NCI-H2227 (cell line): ENCODE measurements around the gene C14orf93.

Source experiments
- DNase-seq: peaks from one replicate; lab custom pipeline; 2025; ENCODE audit not compliant: unreplicated experiment; lab: John Stamatoyannopoulos, UW

Gene C14orf93

DNA sequence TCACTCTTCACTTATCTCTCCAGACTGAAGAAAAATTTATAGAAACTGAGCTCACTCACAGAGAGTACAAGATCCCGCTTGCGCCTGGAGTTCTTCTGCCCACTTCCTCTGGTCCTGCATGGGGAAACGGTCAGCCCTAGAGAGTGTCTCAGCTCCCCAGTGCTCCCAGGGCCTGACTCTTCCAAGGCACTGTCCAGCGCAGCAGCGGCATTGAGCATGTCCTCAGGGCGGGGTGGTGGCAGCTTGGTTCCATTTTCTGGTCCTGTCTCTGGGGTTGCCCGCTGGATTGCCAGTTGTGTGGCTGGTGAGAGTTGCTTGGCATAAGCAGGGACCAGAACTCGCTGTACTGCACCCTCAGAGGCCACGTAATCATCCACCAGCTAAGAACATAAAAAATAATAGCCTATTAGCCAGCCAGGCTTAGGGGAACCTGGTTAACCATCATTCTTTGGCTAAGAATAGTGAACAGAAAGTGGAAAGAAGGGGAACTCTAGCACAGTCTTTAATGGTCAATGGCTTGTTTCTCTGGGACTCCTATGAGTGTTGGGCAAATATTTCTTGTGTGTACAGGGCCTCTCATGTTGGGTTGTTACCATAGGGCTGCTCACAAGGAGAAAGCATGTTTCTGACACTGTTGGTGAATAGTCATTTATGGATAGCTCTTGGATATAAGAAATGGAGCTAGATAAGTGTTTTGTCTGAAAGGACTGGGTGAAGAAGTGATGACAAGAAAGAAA lies 13.9 kb downstream of the C14orf93 start:
- no peak for DNase-seq

DNA sequence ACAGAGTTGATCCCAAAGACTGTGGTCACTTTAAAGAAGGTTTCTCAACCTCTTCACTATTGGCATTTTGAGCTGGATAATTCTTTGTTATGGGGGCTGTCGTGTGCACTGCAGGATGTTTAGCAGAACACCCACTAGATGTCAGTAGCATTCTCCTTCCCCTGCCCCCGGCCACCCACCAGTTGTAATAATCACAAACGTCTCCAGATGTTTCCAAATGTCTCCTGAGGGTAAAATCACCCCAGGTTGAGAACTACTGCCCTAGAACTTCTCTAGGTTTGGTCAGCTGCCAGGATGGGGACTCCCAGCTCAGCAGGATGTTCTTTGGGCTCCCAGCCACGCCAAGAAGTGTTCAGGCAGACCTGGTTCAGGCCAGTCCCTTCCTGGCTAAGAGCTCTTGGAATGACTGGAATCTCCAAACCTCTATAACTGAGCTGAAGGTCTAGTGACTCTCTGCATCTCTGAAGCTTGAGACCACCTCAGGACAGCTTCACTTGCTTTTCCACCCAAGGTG lies 15.1 kb downstream of the C14orf93 start:
- DNase-seq, result peak; percentile 34

DNA sequence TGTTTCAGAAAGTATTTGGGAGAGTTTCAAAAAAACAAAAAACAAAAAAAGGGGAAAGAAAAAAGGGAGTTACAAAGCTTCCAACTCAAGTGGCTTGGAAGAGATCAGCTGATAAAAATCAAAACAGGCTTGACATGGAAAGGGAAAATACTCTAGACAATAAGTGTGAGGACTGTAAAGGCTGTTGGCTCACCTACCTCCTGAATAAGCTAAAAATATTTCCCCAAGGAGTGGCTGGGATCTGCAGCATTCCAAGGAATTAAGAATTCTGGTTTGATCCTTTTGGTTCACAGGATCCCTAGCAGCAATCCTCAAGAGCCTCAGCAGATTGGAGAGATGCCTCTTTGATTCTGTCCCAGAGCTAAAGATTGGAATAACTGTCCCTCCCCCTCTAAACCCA lies 16.4 kb downstream of the C14orf93 start:
- DNase-seq, result no peak

DNA sequence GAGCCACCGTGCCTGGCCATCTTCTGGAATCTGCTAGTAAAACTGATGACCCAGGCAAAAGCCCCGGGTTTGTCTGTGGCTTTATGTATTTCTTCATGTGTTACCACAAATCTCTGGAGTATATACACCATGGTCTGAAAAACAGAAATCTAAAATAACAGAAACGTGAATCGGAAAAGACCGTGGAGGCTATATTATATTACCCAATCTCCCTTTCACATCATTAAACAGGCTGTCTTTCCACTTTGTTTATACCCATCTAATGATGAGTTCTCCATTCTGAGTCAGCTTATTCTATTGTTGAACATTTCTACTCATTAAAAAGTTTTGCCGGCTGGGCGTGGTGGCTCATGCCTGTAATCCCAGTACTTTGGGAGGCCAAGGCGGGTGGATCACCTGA lies 18.1 kb downstream of the C14orf93 start:
- DNase-seq, result no peak

DNA sequence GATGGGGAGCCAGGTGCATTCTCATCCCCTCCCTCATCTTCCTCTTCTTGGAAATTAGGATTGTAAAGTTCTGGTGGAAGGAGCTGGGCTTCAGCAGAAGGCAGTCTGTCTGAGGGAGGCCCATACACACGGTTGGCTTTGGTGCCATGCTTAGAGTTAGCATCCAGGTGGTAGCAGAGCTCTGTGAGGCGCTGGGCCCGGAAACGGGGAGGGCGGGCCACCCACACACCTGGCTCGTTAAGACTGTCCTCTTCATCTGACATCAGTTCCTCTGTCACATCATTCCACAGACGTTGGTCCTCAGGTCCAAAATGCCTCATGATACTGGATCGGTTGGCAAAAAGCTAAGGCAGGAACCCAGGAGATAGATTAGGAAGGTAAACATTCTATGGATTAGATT lies 22.7 kb downstream of the C14orf93 start:
- no peak for DNase-seq

DNA sequence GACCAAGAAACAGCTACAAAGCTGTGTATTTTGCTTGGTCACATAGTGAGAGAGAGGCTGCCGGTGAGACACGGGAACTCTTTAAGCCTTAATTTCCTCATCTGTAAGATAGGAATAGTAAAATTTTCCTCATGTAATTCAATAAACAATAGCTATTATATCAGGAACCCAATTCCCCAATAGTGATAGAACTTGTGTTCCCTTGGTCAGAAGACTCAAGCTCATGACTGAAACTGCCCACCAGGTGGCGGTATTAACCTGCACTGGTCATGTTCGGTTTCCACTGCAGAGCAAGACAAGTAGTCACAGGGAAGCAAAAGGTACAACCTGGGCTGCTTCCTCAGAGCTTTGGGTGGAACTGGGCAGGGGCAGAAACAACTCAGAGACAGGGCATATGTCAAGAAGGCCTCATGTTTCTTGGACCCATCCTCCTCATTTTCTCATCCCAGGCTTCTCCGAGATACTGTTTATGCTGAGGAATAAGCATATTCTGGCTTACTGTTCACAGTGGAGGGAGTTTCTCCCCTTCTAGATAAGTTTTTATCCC lies 23.4 kb downstream of the C14orf93 start:
- DNase-seq, result peak; percentile 90

DNA sequence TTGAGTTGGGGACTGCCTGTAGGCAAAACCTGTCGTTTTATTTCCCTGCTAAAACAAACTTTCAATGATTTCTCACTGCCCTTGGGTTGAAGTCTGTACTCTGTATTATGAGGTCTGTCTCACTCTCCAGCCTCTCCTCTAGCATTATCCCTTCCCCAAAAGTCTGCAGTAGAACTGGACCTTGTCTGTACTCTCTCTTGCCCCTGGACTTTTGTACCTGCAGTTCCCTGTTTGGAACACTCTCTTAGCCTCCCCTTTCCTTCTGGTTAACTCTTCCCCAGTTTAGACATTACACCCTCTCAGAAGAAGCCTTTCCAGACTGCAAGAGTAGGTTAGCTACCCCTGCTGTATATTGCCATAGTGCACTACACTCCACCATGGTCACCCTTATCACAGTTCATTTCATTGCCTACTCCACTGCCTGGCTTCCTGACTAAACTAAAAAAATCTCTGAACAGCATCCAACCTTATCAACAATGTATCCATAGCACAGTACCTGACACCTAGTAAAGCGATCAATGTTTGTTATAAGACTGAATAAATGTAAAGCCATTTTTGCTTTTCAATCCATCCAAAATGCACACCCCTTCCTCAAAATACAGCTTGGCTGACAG lies 23.9 kb downstream of the C14orf93 start:
- no peak for DNase-seq

DNA sequence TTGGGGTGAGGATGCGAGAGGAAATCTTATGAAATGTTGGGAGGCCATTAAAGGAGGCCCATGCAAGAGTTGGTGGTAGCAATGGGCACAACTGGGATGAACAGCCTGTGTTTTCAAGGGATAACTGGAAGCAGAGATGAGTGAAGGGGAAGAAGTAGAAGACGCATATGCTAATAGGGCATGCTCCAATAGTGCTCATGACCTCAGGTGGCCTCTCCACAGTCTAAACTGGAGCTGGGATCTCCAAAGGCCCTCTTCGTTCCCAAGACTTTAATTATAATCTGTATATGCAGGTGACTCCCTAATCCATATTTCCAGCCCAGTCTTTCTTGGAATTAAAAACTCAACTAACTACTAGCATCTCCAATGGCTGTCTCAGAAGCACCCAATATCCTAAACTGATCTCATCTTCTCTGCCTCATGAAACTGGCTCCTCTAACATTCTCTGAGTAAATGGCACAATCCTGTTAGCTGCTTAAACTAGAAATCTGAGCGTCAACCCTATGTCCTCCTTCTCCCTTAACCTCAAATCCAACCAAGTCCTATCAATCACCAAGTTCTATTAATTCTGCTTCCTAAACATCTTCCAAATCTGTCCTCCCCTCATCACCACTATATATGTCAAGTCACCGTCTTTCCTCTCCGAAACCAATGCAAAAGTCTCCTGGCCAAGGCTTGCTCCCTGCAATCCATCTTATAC lies 24.8 kb downstream of the C14orf93 start:
- DNase-seq, result no peak

DNA sequence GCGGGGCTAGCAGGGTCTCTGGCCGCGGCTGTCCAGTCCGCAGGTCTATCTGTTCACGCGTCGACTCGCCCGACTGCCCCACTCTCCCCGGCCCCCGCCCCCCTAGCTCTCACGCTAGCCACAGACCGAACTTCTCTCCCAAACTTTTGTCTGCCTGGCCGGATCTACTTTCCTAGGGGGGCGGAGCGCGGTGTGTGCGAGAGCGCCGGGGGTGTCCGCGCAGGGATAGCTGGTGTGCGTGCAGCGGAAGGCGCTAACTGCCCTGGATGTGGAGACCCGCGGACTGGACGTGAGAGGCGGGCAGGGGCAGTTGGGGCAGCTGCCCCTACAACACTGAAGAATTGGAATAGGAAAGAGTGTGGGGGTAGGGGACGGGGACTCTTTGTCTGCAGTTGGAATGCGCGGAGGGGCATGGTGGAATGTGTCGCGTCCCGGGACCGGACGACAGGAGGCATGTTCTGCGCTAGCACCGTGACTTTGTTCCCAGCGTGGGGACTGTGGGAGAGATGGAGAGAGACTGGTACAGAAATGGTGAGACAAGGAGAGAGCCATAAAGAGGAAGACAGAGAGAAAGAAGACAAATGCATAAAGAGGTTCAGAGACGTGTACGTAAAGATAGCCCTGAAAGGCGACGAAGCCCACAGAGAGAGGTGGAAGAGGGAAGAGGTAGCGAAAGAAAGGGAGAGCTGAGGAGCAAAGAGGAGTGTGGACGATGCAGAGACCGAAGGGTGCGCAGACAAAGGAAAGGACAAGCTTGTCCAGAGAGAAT lies 27.3 kb downstream of the C14orf93 start, which contains the start of gene AJUBA:
AJUBA (minus strand) TSS at position 75 of the 769 bp plus-strand sequence. CDS start 285 bp downstream, outside the sequence.
- peak; percentile 81 for DNase-seq

DNA sequence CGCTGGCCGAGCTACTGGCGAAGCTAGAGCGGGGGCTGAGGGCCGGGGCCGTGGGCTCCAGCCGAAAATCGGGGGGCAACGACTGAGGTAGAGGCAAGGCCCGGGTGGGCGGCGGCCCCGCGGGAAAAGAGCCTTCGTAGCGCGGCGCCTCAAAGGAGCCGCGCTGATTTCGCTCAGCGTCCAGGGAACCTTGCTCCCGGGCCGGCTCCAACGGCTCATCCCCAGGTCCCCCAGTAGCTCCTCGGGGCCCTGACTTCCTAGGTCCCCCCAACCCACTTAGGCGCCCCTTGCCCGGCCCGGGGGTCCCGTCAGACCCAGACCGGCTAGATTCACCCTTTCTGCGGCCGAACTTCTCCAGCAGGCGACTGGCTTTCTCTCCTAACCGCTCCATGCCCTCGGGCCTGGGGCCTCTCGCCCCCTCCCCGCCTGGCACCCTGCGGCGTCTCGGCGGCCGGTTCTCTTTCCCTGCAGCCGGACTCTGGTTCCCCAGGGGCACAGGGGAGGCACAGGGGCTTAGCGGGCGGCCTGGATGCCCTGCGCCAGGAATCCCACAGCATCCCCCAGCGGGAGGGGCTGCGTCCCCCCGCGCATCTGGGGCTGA lies 28.0 kb downstream of the C14orf93 start:
- DNase-seq, result no peak

DNA sequence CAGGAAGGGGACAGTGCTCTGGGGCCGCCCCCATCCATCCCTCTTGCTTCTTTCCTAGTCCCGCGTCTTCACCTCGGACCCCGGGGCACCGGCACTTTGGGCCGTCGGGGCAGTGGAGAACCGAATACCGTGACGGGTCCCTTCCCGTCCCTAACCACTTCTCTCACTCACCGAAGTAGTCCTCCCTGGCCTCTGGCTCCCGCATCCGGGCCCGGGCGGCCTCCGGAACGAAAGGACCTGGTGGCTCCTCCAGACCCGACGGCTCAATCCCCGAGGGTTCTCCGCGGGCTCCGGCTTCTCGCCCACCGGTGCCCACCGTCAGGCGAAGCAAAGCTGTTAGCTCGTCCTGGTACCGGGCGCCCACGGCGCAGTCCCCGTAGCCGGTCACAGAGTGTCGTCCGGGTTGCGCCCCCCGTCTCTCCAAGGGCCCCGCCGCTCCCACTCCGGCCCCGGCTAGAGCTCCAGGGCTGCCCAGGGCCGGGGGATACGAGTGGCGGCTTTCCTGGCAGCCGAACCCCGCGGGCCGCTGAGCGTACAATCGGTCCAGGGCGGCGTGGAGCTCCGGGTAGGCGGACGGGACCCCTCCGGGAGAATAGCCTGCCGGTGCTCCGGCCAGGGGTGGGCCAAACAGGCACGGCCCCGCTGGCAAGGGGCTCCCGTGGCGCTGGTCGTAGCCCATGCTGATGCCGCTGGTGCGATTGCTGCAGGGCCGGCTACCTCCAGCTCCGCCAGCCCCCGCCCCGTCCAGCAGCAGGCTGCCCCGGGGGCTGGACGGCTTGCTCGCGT lies 28.7 kb downstream of the C14orf93 start:
- no peak for DNase-seq

DNA sequence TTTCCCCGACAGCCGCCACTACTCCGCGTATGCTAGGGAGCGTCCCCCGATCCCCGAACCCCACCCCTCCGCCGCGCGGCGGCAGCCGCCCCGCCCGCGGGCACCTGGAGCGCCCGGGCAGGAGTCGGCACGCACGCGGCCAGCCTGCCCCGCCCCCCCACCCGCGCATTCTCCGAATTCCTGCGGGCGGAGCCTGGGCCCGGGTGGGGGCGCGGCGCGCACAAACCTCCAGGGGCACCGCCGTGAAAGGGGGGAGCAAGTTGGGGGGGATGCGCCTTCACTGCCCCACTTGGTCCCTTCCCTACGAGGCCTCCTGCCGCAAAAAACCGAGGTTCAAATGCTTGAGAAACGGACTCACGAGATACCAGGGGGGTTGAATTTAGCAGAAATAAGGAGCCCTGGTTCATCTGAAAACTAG lies 29.3 kb downstream of the C14orf93 start:
- peak; percentile 18 for DNase-seq

DNA sequence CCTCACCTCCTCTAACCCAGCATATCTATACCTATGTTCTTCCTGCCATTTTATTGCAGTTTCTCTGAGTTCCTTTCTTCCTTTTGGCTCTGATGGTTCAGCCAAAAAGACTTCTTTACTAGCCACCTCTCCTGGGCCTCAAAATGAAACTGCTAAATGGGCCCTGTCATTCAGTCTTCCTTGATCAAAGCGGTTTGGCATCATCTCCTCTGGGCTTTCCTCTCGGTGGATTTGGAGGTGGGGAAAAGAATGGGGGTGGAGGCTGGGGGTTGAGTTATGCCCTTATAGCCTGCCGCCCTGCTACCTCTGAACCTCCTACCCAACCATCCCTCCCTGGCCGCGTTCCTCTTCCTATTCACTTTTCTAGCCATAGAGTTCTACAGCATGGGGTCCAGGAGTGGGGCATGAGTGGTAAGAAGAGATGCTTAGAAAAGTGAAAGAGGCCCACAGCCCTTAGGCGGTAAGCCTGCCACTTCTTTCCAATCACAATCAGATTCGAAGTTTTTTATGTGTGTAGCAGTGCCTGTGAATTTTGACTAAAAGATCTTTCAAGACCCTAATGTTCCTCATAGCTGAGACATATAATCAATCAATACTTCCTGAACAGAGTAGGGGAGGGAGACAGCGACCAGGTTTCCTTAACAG lies 30.1 kb downstream of the C14orf93 start:
- no peak for DNase-seq

DNA sequence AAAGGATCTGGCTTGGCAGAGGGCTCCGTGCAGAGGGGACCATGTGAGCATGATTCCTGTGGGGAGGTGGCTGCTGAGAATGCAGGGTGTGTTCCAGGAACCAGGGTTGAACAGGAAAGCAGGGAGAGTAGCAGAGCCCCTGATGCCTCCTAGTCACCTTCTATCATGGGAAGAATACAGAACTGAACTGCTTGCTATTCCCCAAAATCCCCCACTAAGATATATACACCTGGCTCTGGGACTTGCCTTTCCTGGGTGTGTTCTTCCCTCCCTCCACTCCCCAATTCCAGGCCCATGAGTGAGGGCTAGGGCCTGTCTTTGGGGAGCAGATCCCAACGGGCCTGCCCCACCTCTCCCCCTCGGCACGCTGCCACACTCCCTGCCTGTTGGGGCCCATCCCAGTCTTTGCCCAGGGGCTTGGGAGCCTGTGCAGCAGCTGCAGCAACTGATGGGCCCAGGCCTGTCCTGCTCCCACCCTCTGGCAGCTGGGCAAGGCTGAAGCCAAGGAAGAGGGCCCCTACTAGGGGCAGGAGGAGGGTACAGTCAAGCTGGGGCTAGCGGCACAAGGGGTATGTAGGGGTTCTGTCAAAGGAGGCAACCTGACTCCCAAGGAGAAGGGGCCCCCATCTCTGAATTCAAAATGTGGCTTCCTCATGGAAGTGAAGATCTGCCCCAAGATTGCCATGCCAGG lies 30.8 kb downstream of the C14orf93 start:
- DNase-seq, result no peak

DNA sequence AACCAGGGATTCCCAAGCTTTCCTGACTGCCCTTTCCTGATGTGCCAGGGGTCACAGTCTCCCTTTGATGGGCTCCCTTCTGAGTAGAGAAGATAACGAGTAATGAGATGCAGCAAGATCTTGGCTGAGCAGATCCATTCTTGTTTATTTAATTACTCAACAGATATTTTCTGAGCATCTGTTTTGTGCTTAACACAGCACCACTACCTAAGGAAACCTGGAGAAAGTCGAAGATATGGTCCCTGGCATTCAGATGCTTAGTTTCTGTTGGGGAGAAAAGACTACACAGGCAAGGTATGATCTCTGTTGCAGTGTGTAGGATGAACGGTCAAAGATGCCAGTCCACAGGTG lies 31.5 kb downstream of the C14orf93 start:
- no peak for DNase-seq

DNA sequence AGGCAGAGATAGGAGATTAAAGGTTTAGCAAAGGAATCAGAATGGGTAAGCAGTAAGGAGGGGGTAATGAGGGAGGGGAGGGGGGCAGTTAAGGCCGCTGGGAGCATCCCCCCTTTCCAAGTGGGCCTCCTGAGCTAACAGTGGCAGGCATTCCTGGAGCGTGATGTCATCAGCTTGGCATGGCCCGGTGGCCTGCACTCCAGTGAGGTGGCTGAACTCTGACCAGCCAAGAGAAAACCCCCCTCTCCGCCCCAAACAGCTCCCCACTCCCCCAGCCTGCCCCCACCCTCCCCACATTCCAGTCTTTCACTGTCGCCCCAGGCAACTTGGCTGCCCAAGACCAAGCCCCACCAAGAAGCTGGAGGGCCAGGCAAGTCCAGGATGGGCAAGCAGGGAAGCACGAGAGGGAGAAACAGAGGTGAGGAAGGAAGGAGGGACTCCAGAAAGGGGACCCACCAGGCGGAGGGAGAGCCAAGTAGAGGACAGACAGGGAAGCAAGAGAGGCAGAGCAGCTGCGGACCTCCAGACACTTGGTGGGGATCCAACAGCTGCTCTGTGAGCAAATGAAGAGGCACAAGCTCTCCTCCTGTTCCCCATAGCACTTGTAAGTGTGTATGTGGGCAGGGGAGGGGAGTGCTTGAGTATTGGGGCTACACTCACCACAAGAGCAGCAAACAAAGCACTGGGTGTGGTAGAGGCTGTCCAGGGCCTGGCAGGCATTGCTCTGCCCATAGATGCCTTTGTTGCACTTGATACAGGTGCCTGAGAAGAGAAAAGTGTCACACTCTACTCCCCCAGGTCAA lies 32.1 kb downstream of the C14orf93 start:
- DNase-seq, result no peak

DNA sequence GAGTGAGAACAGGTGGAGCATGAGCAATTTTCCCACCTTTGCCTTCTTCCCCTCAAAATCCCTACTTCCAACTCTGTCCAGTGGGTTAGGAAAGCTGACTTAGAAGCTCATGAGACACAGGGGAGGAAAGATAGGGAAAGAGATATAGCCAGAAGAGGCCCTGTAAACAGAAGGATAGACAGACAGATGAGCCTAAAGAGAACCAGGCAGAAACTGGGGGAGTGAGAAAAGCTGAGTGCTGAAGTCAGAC lies 32.6 kb downstream of the C14orf93 start:
- DNase-seq, result no peak
